ENCODE results near the gene RNF126. TPM values are rescaled to one million over a fixed set of nuclear protein-coding genes. Genes with fewer than 3 reads are reported as not detected.

The RNF126 gene
- total RNA-seq, 1 donor from 2014 or later, result 12.0 TPM

GRCh38 chr19:620166-620862, 42.7 kb downstream of the RNF126 start:
- Histone ChIP-seq H3K36me3 (ENCODE audit: control insufficient read depth in 3 of 3, insufficient read depth in 3 of 3, low read length in 3 of 3) (peaks cover 39 to 55% (median 45%) of the 10 kb centered on the region in 3 donors), H3K4me3 (ENCODE audit: low read length in 3 of 3) (no peak overlapping the region), H3K27me3 (ENCODE audit: control insufficient read depth in 3 of 3, insufficient read depth in 3 of 3, low read length in 3 of 3) (peaks cover 0 to 7% (median 4%) of the 10 kb centered on the region in 3 donors), H3K9ac (ENCODE audit: low read depth in 1 of 3, low read length in 3 of 3) (no peak overlapping the region), H3K9me3 (ENCODE audit: control insufficient read depth in 3 of 3, low read length in 3 of 3) (no peaks in the 10 kb centered on the region), H3K27ac (ENCODE audit: low read depth, low read length) (no peak overlapping the region), H3K4me1 (ENCODE audit: control insufficient read depth in 3 of 3, insufficient read depth in 3 of 3, low read length in 3 of 3) (no peaks in the 10 kb centered on the region)

- Histone ChIP-seq H3K27ac (ENCODE audit: low read depth, low read length) (no peak overlapping the region), H3K4me1 (ENCODE audit: control insufficient read depth in 3 of 3, insufficient read depth in 3 of 3, low read length in 3 of 3) (no peaks in the 10 kb centered on the region), H3K4me3 (ENCODE audit: low read length in 3 of 3) (no peak overlapping the region), H3K36me3 (ENCODE audit: control insufficient read depth in 3 of 3, insufficient read depth in 3 of 3, low read length in 3 of 3) (peaks cover 34 to 51% (median 45%) of the 10 kb centered on the region in 3 donors), H3K27me3 (ENCODE audit: control insufficient read depth in 3 of 3, insufficient read depth in 3 of 3, low read length in 3 of 3) (peaks cover 1 to 11% (median 7%) of the 10 kb centered on the region in 3 donors), H3K9ac (ENCODE audit: low read depth in 1 of 3, low read length in 3 of 3) (no peak overlapping the region), H3K9me3 (ENCODE audit: control insufficient read depth in 3 of 3, low read length in 3 of 3) (no peaks in the 10 kb centered on the region)
Observed at GRCh38 chr19:619286-620002, 43.6 kb downstream of the RNF126 start.

GRCh38 chr19:618674-619285, 44.2 kb downstream of the RNF126 start:
- no peak overlapping the region for H3K27ac ChIP-seq (ENCODE audit: low read depth, low read length)
- H3K4me3 ChIP-seq (ENCODE audit: low read length in 3 of 3), result no peak overlapping the region
- no peak overlapping the region for H3K9ac ChIP-seq (ENCODE audit: low read depth in 1 of 3, low read length in 3 of 3)
- no peaks in the 10 kb centered on the region for H3K9me3 ChIP-seq (ENCODE audit: control insufficient read depth in 3 of 3, low read length in 3 of 3)
- peaks cover 29 to 50% (median 41%) of the 10 kb centered on the region in 3 donors for H3K36me3 ChIP-seq (ENCODE audit: control insufficient read depth in 3 of 3, insufficient read depth in 3 of 3, low read length in 3 of 3)
- H3K4me1 ChIP-seq (ENCODE audit: control insufficient read depth in 3 of 3, insufficient read depth in 3 of 3, low read length in 3 of 3), result no peaks in the 10 kb centered on the region
- H3K27me3 ChIP-seq (ENCODE audit: control insufficient read depth in 3 of 3, insufficient read depth in 3 of 3, low read length in 3 of 3), result peaks cover 5 to 16% (median 7%) of the 10 kb centered on the region in 3 donors

- no peak overlapping the region for H3K9ac ChIP-seq (ENCODE audit: low read depth in 1 of 3, low read length in 3 of 3)
- H3K9me3 ChIP-seq (ENCODE audit: control insufficient read depth in 3 of 3, low read length in 3 of 3), result no peaks in the 10 kb centered on the region
- no peak overlapping the region for H3K27ac ChIP-seq (ENCODE audit: low read depth, low read length)
- peaks cover 5 to 16% (median 7%) of the 10 kb centered on the region in 3 donors for H3K27me3 ChIP-seq (ENCODE audit: control insufficient read depth in 3 of 3, insufficient read depth in 3 of 3, low read length in 3 of 3)
- H3K36me3 ChIP-seq (ENCODE audit: control insufficient read depth in 3 of 3, insufficient read depth in 3 of 3, low read length in 3 of 3), result peaks cover 26 to 45% (median 41%) of the 10 kb centered on the region in 3 donors
- H3K4me1 ChIP-seq (ENCODE audit: control insufficient read depth in 3 of 3, insufficient read depth in 3 of 3, low read length in 3 of 3), result no peaks in the 10 kb centered on the region
- no peak overlapping the region for H3K4me3 ChIP-seq (ENCODE audit: low read length in 3 of 3)
Observed at GRCh38 chr19:618247-618619, 44.8 kb downstream of the RNF126 start.

GRCh38 chr19:617551-618246, 45.3 kb downstream of the RNF126 start:
- Histone ChIP-seq H3K4me1 (ENCODE audit: control insufficient read depth in 3 of 3, insufficient read depth in 3 of 3, low read length in 3 of 3) (no peaks in the 10 kb centered on the region), H3K4me3 (ENCODE audit: low read length in 3 of 3) (no peak overlapping the region), H3K36me3 (ENCODE audit: control insufficient read depth in 3 of 3, insufficient read depth in 3 of 3, low read length in 3 of 3) (peaks cover 23 to 40% (median 38%) of the 10 kb centered on the region in 3 donors), H3K27me3 (ENCODE audit: control insufficient read depth in 3 of 3, insufficient read depth in 3 of 3, low read length in 3 of 3) (peaks cover 5 to 22% (median 7%) of the 10 kb centered on the region in 3 donors), H3K27ac (ENCODE audit: low read depth, low read length) (no peak overlapping the region), H3K9me3 (ENCODE audit: control insufficient read depth in 3 of 3, low read length in 3 of 3) (no peaks in the 10 kb centered on the region), H3K9ac (ENCODE audit: low read depth in 1 of 3, low read length in 3 of 3) (no peak overlapping the region)

GRCh38 chr19:616747-617526, 46.1 kb downstream of the RNF126 start:
- Histone ChIP-seq H3K4me1 (ENCODE audit: control insufficient read depth in 3 of 3, insufficient read depth in 3 of 3, low read length in 3 of 3) (no peaks in the 10 kb centered on the region), H3K27me3 (ENCODE audit: control insufficient read depth in 3 of 3, insufficient read depth in 3 of 3, low read length in 3 of 3) (peaks cover 5 to 25% (median 7%) of the 10 kb centered on the region in 3 donors), H3K36me3 (ENCODE audit: control insufficient read depth in 3 of 3, insufficient read depth in 3 of 3, low read length in 3 of 3) (peaks cover 22 to 37% (median 35%) of the 10 kb centered on the region in 3 donors), H3K9me3 (ENCODE audit: control insufficient read depth in 3 of 3, low read length in 3 of 3) (no peaks in the 10 kb centered on the region), H3K9ac (ENCODE audit: low read depth in 1 of 3, low read length in 3 of 3) (no peak overlapping the region), H3K27ac (ENCODE audit: low read depth, low read length) (no peak overlapping the region), H3K4me3 (ENCODE audit: low read length in 3 of 3) (no peak overlapping the region)

- peaks cover 0 to 1% (median 0%) of the 10 kb centered on the region in 3 donors for H3K4me1 ChIP-seq (ENCODE audit: control insufficient read depth in 3 of 3, insufficient read depth in 3 of 3, low read length in 3 of 3)
- no peak overlapping the region for H3K4me3 ChIP-seq (ENCODE audit: low read length in 3 of 3)
Observed at GRCh38 chr19:616062-616700, 46.8 kb downstream of the RNF126 start.

GRCh38 chr19:615619-616018, 47.4 kb downstream of the RNF126 start:
- H3K9me3 ChIP-seq (ENCODE audit: control insufficient read depth in 3 of 3, low read length in 3 of 3), result no peaks in the 10 kb centered on the region
- H3K4me3 ChIP-seq (ENCODE audit: low read length in 3 of 3), result no peak overlapping the region
- no peak overlapping the region for H3K9ac ChIP-seq (ENCODE audit: low read depth in 1 of 3, low read length in 3 of 3)
- H3K27ac ChIP-seq (ENCODE audit: low read depth, low read length), result no peak overlapping the region
- H3K36me3 ChIP-seq (ENCODE audit: control insufficient read depth in 3 of 3, insufficient read depth in 3 of 3, low read length in 3 of 3), result peaks cover 21 to 33% (median 27%) of the 10 kb centered on the region in 3 donors
- H3K4me1 ChIP-seq (ENCODE audit: control insufficient read depth in 3 of 3, insufficient read depth in 3 of 3, low read length in 3 of 3), result peaks cover 0 to 7% (median 5%) of the 10 kb centered on the region in 3 donors
- H3K27me3 ChIP-seq (ENCODE audit: control insufficient read depth in 3 of 3, insufficient read depth in 3 of 3, low read length in 3 of 3), result peaks cover 7 to 31% (median 7%) of the 10 kb centered on the region in 3 donors

More at GRCh38 chr19:616062-616700, 46.8 kb downstream of the RNF126 start:
- Histone ChIP-seq H3K36me3 (ENCODE audit: control insufficient read depth in 3 of 3, insufficient read depth in 3 of 3, low read length in 3 of 3) (peaks cover 21 to 33% (median 29%) of the 10 kb centered on the region in 3 donors), H3K27me3 (ENCODE audit: control insufficient read depth in 3 of 3, insufficient read depth in 3 of 3, low read length in 3 of 3) (peaks cover 5 to 26% (median 7%) of the 10 kb centered on the region in 3 donors), H3K27ac (ENCODE audit: low read depth, low read length) (no peak overlapping the region), H3K9me3 (ENCODE audit: control insufficient read depth in 3 of 3, low read length in 3 of 3) (no peaks in the 10 kb centered on the region), H3K9ac (ENCODE audit: low read depth in 1 of 3, low read length in 3 of 3) (no peak overlapping the region)
